ENCODE results near the gene ELAC1. TPM values are rescaled to one million over a fixed set of nuclear protein-coding genes. Genes with fewer than 3 reads are reported as not detected.

The ELAC1 gene
- total and polyA plus RNA-seq, 3 donors from 2014 or later, result 12.0 to 16.9 (median 13.4) TPM

GRCh38 chr18:51006948-51007789 lies 39.3 kb downstream of the ELAC1 start:
- WGBS, 2 donors, result 52 to 60% methylated on average over 13 of the region's 13 CpGs
- no peak overlapping the region for H3K4me3 ChIP-seq
- no peaks in the 10 kb centered on the region for H3K36me3 ChIP-seq (ENCODE audit: low read depth, missing control alignments)
- H3K27me3 ChIP-seq, result no peaks in the 10 kb centered on the region
- H3K27ac ChIP-seq, result no peak overlapping the region
- H3K4me1 ChIP-seq, result no peaks in the 10 kb centered on the region
- no peaks in the 10 kb centered on the region for H3K9me3 ChIP-seq
- intact Hi-C loops (cut with DNase I; ENCODE audit: low total_unique reads), result no loop called here
- no peak for DNase-seq
- no peak for TF ChIP-seq CTCF (IDR thresholded peaks at IDR 0.05)
- no peak for TF ChIP-seq POLR2A (IDR thresholded peaks at IDR 0.05)

- H3K4me1 ChIP-seq, result no peaks in the 10 kb centered on the region
- no peaks in the 10 kb centered on the region for H3K27me3 ChIP-seq
- H3K9me3 ChIP-seq, result no peaks in the 10 kb centered on the region
- no peaks in the 10 kb centered on the region for H3K36me3 ChIP-seq (ENCODE audit: low read depth, missing control alignments)
- no peak overlapping the region for H3K4me3 ChIP-seq
- WGBS, 2 donors, result 58 to 71% methylated on average over 1 of the region's 1 CpG
- DNase-seq, result no peak
- no peak overlapping the region for H3K27ac ChIP-seq
- TF ChIP-seq CTCF (IDR thresholded peaks at IDR 0.05), result no peak
- intact Hi-C loops (cut with DNase I; ENCODE audit: low total_unique reads), result no loop called here
Measured at GRCh38 chr18:51007790-51008139, 39.9 kb downstream of the ELAC1 start.

GRCh38 chr18:51009072-51009471 lies 41.2 kb downstream of the ELAC1 start:
- Histone ChIP-seq H3K36me3 (ENCODE audit: low read depth, missing control alignments) (no peaks in the 10 kb centered on the region), H3K4me3 (no peak overlapping the region), H3K27ac (no peak overlapping the region), H3K4me1 (no peaks in the 10 kb centered on the region), H3K9me3 (no peaks in the 10 kb centered on the region), H3K27me3 (no peaks in the 10 kb centered on the region)
- intact Hi-C loops (cut with DNase I; ENCODE audit: low total_unique reads), result no loop called here
- DNase-seq, result no peak
- TF ChIP-seq CTCF (IDR thresholded peaks at IDR 0.05), result no peak
- TF ChIP-seq POLR2A (IDR thresholded peaks at IDR 0.05), result no peak

- Histone ChIP-seq H3K27ac (no peak overlapping the region), H3K9me3 (no peaks in the 10 kb centered on the region), H3K4me3 (no peak overlapping the region), H3K36me3 (ENCODE audit: low read depth, missing control alignments) (no peaks in the 10 kb centered on the region), H3K27me3 (no peaks in the 10 kb centered on the region), H3K4me1 (no peaks in the 10 kb centered on the region)
- intact Hi-C loops (cut with DNase I; ENCODE audit: low total_unique reads), result no loop called here
- TF ChIP-seq CTCF (IDR thresholded peaks at IDR 0.05) (no peak), POLR2A (IDR thresholded peaks at IDR 0.05) (no peak)
- no peak for DNase-seq
Measured at GRCh38 chr18:51010218-51010617, 42.4 kb downstream of the ELAC1 start.

- intact Hi-C loops (cut with DNase I; ENCODE audit: low total_unique reads), result no loop called here
- WGBS, 2 donors, result 50 to 57% methylated on average over 3 of the region's 3 CpGs
- no peaks in the 10 kb centered on the region for H3K4me1 ChIP-seq
- H3K9me3 ChIP-seq, result no peaks in the 10 kb centered on the region
- no peaks in the 10 kb centered on the region for H3K27me3 ChIP-seq
- TF ChIP-seq POLR2A (IDR thresholded peaks at IDR 0.05) (no peak), CTCF (IDR thresholded peaks at IDR 0.05) (no peak)
- no peak overlapping the region for H3K27ac ChIP-seq
- no peak overlapping the region for H3K4me3 ChIP-seq
- no peak for DNase-seq
- H3K36me3 ChIP-seq (ENCODE audit: low read depth, missing control alignments), result no peaks in the 10 kb centered on the region
Measured at GRCh38 chr18:51011709-51012108, 43.9 kb downstream of the ELAC1 start.

All from testis (tissue), 3 donors.